Stimulated activated CD4-positive, alpha-beta T cell treated with anti-CD3 and anti-CD28 coated beads, Interleukin-2, amount 100 ng/mL, for 24 hours (primary cell): ENCODE data around the gene CDC37L1.
"Not testable (repeated sequence)": the region's sequence is repeated elsewhere in the genome, so short reads cannot be mapped to it uniquely, and the experiment has no call there.

Source experiments
- DNase-seq, 2 donors: peaks; one replicate each; pipeline ENCODE4 v3.0.0-alpha.2; 2020

The CDC37L1 gene

GRCh38 chr9:4717815-4718214 is 38.4 kb downstream of the CDC37L1 start:
- DNase-seq, result no peak

GRCh38 chr9:4718911-4719310 is 39.5 kb downstream of the CDC37L1 start:
- DNase-seq, result no peak

GRCh38 chr9:4721736-4722135 is 42.4 kb downstream of the CDC37L1 start:
- no peak for DNase-seq

GRCh38 chr9:4725706-4726442 is 46.5 kb downstream of the CDC37L1 start:
- no peak for DNase-seq

GRCh38 chr9:4727593-4727992 is 48.2 kb downstream of the CDC37L1 start:
- DNase-seq, result no peak

GRCh38 chr9:4732890-4733289 is 53.5 kb downstream of the CDC37L1 start:
- DNase-seq, result no peak

GRCh38 chr9:4734150-4734549 is 54.8 kb downstream of the CDC37L1 start:
- no peak for DNase-seq

GRCh38 chr9:4738866-4739586 is 59.7 kb downstream of the CDC37L1 start:
- no peak for DNase-seq

GRCh38 chr9:4739587-4740387 is 60.4 kb downstream of the CDC37L1 start:
- DNase-seq, result no peak

- DNase-seq, result no peak
These were observed 60.9 kb downstream of the CDC37L1 start for GRCh38 chr9:4740388-4740637.

- peak; percentile 83 to 89 for DNase-seq
These were observed 61.4 kb downstream of the CDC37L1 start, which contains the start of gene AK3 for GRCh38 chr9:4740638-4741364. Gene AK3, minus strand, starts transcription at chr9:4741202. Its CDS starts 115 bp downstream, at chr9:4741087.

- DNase-seq, result peak; percentile 17 to 28
These were observed 62.2 kb downstream of the CDC37L1 start for GRCh38 chr9:4741365-4742089.

GRCh38 chr9:4742246-4742645 is 62.9 kb downstream of the CDC37L1 start:
- DNase-seq, result no peak

- no peak for DNase-seq
These were observed 63.9 kb downstream of the CDC37L1 start for GRCh38 chr9:4743131-4743875.

GRCh38 chr9:4746278-4747030 is 67.1 kb downstream of the CDC37L1 start:
- no peak for DNase-seq

GRCh38 chr9:4748612-4749011 is 69.2 kb downstream of the CDC37L1 start:
- DNase-seq, result no peak

GRCh38 chr9:4750023-4750673 is 70.8 kb downstream of the CDC37L1 start:
- no peak for DNase-seq

- not testable (repeated sequence) for DNase-seq
These were observed 75.2 kb downstream of the CDC37L1 start for GRCh38 chr9:4754530-4754929.

- no peak for DNase-seq
These were observed 75.7 kb downstream of the CDC37L1 start for GRCh38 chr9:4755026-4755609.

GRCh38 chr9:4756420-4756819 is 77.1 kb downstream of the CDC37L1 start:
- DNase-seq, result no peak
